Lower lobe of right lung (tissue), 2 donors: ENCODE results near the gene INPP5D. TPM values are rescaled to one million over a fixed set of nuclear protein-coding genes. Genes with fewer than 3 reads are reported as not detected.

Experiments
- ATAC-seq, 2 donors: fragments of 200-7000 bp; cut with Tn5 transposase; one replicate each; pipeline ENCODE4 v1.9.1; 2020 to 2022; ENCODE audit warnings: mild to moderate bottlenecking in 2 of 2, moderate library complexity in 2 of 2
- DNase-seq: peaks from one replicate; pipeline ENCODE4 v3.0.0-alpha.2; 2020
- H3K27ac ChIP-seq: fragments of 200-600 bp; one replicate; pipeline ENCODE4 v1.8.0; 2022
- H3K27me3 ChIP-seq: fragments of 200-600 bp; one replicate; pipeline ENCODE4 v1.8.0; 2022; ENCODE audit warnings: low read depth
- H3K36me3 ChIP-seq: fragments of 200-600 bp; one replicate; pipeline ENCODE4 v1.8.0; 2022; ENCODE audit warnings: mild to moderate bottlenecking
- H3K4me1 ChIP-seq: fragments of 200-600 bp; one replicate; pipeline ENCODE4 v1.8.0; 2022
- H3K4me3 ChIP-seq: fragments of 200-600 bp; one replicate; pipeline ENCODE4 v1.8.0; 2022; ENCODE audit warnings: mild to moderate bottlenecking
- H3K9me3 ChIP-seq: fragments of 200-600 bp; one replicate; pipeline ENCODE4 v1.8.0; 2022
- intact Hi-C: fragments of 100-400 bp; cut with DNase I; formaldehyde crosslinking; loops from one replicate; pipeline ENCODE4 v1.11.0; 2022
- total RNA-seq: library from RNA; stranded (reverse); fragmentation: NEBNext Ultra II Directional; extraction: Animal tissue kit (Norgen Biotek cat#: 25700); gene quantifications from one replicate; pipeline ENCODE4 v1.2.1, GENCODE V29; 2021
- TF ChIP-seq, protein P1 (sequence below): fragments of 200-600 bp; IDR thresholded peaks from one replicate; pipeline ENCODE4 v1.8.0; 2022; ENCODE audit warnings: antibody characterized with exemption, mild to moderate bottlenecking
- donor health status: DM: no; HTN: yes; CAD: no; lungs with severe emphysema.

Gene INPP5D
- total RNA-seq, 1 donor from 2014 or later = 32.0 TPM

DNA sequence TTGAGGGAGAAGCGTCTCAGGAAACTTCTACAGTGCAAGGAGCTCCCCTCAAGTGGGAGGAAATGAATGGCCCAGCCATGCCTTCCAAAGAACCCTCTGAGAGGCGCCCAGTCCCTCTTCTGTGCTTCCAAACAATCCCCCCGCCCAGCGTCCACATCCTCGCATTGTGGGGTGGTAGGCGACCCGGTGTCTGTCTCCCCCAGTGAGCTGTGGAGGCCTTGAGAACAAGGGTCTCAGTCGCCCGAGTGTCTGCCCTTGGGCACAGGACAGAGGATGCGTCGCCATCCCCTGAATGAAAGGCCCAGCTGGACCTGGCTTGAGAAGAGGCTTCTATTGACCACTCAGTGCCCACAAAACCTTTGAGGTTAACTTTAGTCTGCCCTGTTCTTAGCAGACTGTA lies 29.7 kb downstream of the INPP5D start:
- H3K36me3 ChIP-seq = no peaks in the 10 kb centered on the region
- intact Hi-C loops = no loop called here
- no peak overlapping the region for H3K27ac ChIP-seq
- H3K27me3 ChIP-seq = no peaks in the 10 kb centered on the region
- TF ChIP-seq, protein P1, sequence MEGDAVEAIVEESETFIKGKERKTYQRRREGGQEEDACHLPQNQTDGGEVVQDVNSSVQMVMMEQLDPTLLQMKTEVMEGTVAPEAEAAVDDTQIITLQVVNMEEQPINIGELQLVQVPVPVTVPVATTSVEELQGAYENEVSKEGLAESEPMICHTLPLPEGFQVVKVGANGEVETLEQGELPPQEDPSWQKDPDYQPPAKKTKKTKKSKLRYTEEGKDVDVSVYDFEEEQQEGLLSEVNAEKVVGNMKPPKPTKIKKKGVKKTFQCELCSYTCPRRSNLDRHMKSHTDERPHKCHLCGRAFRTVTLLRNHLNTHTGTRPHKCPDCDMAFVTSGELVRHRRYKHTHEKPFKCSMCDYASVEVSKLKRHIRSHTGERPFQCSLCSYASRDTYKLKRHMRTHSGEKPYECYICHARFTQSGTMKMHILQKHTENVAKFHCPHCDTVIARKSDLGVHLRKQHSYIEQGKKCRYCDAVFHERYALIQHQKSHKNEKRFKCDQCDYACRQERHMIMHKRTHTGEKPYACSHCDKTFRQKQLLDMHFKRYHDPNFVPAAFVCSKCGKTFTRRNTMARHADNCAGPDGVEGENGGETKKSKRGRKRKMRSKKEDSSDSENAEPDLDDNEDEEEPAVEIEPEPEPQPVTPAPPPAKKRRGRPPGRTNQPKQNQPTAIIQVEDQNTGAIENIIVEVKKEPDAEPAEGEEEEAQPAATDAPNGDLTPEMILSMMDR = no peak
- H3K9me3 ChIP-seq = no peaks in the 10 kb centered on the region
- H3K4me1 ChIP-seq = peaks cover 48% of the 10 kb centered on the region
- no peak overlapping the region for H3K4me3 ChIP-seq
- DNase-seq = no peak
- ATAC-seq = no peak

DNA sequence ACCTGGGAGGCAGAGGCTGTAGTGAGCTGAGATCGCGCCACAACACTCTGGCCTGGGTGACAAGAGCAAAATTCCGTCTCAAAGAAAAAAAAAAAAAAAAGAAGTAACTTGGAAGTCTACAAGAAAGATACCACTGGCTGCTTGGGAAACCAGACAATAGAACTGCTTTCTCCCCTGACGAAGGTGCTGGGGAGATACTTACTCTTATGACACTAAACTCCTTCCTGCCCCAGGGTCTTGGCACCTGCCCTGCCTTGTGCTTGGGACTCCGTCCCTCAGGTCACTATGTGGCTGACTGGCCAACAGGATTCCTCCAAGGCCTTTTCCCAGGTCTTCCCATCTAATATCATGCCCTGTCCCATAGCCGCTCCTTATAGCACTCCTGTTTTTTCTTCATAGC lies 30.7 kb downstream of the INPP5D start:
- intact Hi-C loops = no loop called here
- TF ChIP-seq, protein P1 = no peak
- DNase-seq (no peak), ATAC-seq (no peak)
- Histone ChIP-seq H3K27me3 (no peaks in the 10 kb centered on the region), H3K36me3 (no peaks in the 10 kb centered on the region), H3K9me3 (no peaks in the 10 kb centered on the region), H3K4me1 (peaks cover 37% of the 10 kb centered on the region), H3K27ac (no peak overlapping the region), H3K4me3 (no peak overlapping the region)

DNA sequence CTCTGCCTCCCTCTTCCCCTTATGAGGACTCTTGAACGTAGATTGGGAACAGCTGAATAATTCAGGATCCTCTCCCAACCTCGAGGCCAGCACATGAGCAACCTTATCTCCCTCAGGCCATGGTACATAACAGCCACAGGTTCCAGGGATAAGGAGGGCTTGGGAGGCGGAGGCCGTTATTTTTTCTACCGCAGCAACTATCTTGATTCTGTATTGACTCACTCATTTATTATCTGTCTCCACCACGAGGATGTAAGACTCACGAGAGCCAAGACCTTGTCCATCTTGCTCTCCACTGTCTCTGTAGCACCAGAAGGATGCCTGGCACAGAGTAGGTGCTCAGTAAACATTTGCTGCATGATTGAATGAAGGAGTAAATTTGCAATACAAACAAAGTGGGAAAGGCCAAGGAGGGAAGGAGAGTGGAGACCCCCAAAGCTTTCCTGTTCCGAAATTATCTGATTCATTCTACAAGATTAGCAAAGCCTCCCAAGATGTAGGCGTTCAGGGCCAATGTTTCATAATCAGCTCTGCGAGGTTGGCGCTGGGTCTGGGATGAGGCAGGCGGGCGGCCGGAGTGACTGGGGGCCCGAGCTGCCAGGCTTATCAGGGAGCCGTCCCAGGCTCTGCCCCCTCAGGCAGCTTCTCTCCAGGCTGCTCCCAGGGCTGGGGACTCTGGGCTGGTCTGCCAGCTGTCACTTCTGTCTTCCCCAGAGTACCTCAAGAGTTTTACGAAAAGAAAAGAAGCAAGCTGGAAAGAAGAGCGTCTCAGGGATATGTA lies 31.6 kb downstream of the INPP5D start:
- Histone ChIP-seq H3K4me1 (peaks cover 29% of the 10 kb centered on the region), H3K36me3 (no peaks in the 10 kb centered on the region), H3K27ac (no peak overlapping the region), H3K4me3 (no peak overlapping the region), H3K9me3 (no peaks in the 10 kb centered on the region), H3K27me3 (no peaks in the 10 kb centered on the region)
- intact Hi-C loops = no loop called here
- TF ChIP-seq, protein P1 = no peak
- ATAC-seq = no peak
- DNase-seq = no peak

DNA sequence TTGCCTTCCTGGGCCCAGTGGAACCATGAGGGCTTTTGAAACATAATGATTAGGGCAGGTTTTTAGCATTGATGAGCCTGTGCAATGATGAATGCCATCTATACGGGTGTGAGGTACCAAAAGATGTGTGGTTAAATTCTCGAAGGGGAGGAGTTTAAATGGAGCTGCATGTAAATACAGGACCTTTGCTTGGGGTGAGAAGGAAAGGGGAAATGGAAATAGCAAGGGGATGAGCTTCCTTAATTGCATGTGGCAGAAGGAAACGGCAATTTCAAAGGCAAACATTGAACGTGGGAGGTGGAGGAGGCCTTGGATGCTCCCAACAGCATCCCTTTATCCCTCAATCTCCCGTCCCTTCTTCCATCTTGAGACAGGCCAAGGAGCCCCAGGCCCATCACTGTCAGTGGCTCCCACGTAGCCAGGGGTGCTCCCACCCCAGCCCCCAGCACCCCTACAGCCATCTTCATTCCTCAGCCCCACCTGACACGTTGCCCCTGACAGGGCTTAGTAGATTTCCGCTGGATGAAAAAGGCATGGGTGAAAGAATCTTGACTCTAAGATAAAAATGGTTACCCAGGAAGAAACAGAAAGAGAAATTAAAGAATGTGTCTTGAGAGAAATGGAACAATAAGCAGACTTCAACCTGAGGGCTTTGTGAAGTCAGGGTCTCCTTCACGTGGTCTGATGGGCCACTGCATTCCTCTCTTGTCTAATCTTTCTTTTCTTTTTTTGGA lies 32.5 kb downstream of the INPP5D start:
- peaks cover 22% of the 10 kb centered on the region for H3K4me1 ChIP-seq
- no peaks in the 10 kb centered on the region for H3K36me3 ChIP-seq
- intact Hi-C loops = no loop called here
- H3K27me3 ChIP-seq = no peaks in the 10 kb centered on the region
- no peaks in the 10 kb centered on the region for H3K9me3 ChIP-seq
- H3K4me3 ChIP-seq = no peak overlapping the region
- no peak for DNase-seq
- TF ChIP-seq, protein P1 = no peak
- ATAC-seq = peak; percentile 24 to 45
- H3K27ac ChIP-seq = no peak overlapping the region

DNA sequence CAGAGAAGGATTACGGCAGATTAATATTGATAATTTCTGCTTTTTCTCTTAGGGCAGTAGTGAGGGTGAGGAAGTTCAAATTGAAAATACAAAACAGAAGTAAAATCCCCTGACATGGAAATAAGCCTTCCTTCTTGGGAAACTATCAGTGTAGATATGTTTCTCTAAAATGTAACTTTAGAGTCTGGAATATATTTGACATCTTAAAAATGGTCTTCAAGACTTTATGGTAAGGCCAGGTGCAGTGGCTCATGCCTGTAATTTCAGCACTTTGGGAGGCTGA lies 33.0 kb downstream of the INPP5D start:
- peaks cover 22% of the 10 kb centered on the region for H3K4me1 ChIP-seq
- H3K9me3 ChIP-seq = no peaks in the 10 kb centered on the region
- no peak overlapping the region for H3K27ac ChIP-seq
- H3K4me3 ChIP-seq = no peak overlapping the region
- H3K27me3 ChIP-seq = no peaks in the 10 kb centered on the region
- intact Hi-C loops = no loop called here
- no peaks in the 10 kb centered on the region for H3K36me3 ChIP-seq
- TF ChIP-seq, protein P1 = no peak
- ATAC-seq (peak; percentile 26 to 34), DNase-seq (no peak)
